ENCODE measurements around the gene SLC22A12. TPM values are rescaled to one million over a fixed set of nuclear protein-coding genes. Genes with fewer than 3 reads are reported as not detected.

Gene SLC22A12
- total and polyA plus RNA-seq, 2 donors (not counting 3 experiments of a cell fraction or from before 2014, with no cell fraction given): not detected

GRCh38 chr11:64632237-64632636 lies 41.2 kb downstream of the SLC22A12 start:
- Histone ChIP-seq H3K79me2 (ENCODE audit: control insufficient read depth, insufficient read depth, low read length) (no peaks in the 10 kb centered on the region), H3K9me3 (replicated peaks; ENCODE audit: control insufficient read depth, insufficient read depth, low read length) (no peaks in the 10 kb centered on the region), H3K4me1 (ENCODE audit: control insufficient read depth, extremely low read depth, insufficient read depth, low read length) (no peaks in the 10 kb centered on the region), H3K9me1 (replicated peaks; ENCODE audit: control insufficient read depth, extremely low read depth, insufficient read depth, low read length) (no peaks in the 10 kb centered on the region), H4K20me1 (replicated peaks; ENCODE audit: control insufficient read depth, extremely low read depth, insufficient read depth, low read length) (no peaks in the 10 kb centered on the region), H3K36me3 (ENCODE audit: control insufficient read depth in 2 of 2, extremely low read depth in 1 of 2, insufficient read depth in 2 of 2, low read length in 2 of 2) (no peaks in the 10 kb centered on the region), H3K27ac (ENCODE audit: insufficient read depth, low read depth, low read length) (no peak overlapping the region), H2AFZ (ENCODE audit: low read depth, low read length) (no peak overlapping the region), H3K9ac (replicated peaks; ENCODE audit: extremely low read depth, insufficient read depth, low read length) (no peak overlapping the region), H3K27me3 (ENCODE audit: control insufficient read depth in 2 of 2, insufficient read depth in 2 of 2, low read length in 2 of 2) (peaks cover 0 to 7% of the 10 kb centered on the region in 2 experiments), H3K4me2 (ENCODE audit: insufficient read depth, low read length) (no peak overlapping the region), H3K4me3 (replicated peaks in 1 of 3; ENCODE audit: insufficient read depth in 1 of 3, low read depth in 1 of 3, low read length in 3 of 3) (no peak overlapping the region)
- dilution Hi-C loops (cut with MboI; ENCODE audit: extremely low pct_ligation_motif_present, low sequenced_read_pairs): loop anchor here (25.0 kb wide), 1 partner anchor 120 kb away; no protein-coding TSS in a partner anchor
- TF ChIP-seq GATA2 (IDR thresholded peaks at IDR 0.05; ENCODE audit: insufficient read depth, insufficient read length, low read depth, low read length) (no peak), FOS (IDR thresholded peaks at IDR 0.05; ENCODE audit: borderline replicate concordance, insufficient read depth, low read length) (no peak), POLR2A (IDR thresholded peaks at IDR 0.05; ENCODE audit: low read depth, low read length) (no peak), CTCF (IDR thresholded peaks at IDR 0.05; ENCODE audit: extremely low read depth in 1 of 2, insufficient read depth in 1 of 2, low read depth in 1 of 2, low read length in 2 of 2) (no peak), EZH2 (IDR thresholded peaks at IDR 0.05; ENCODE audit: borderline replicate concordance, low read depth, low read length, severe bottlenecking) (no peak), POLR2AphosphoS5 (IDR thresholded peaks at IDR 0.05; ENCODE audit: insufficient read depth, low read depth, low read length) (no peak), MAX (IDR thresholded peaks at IDR 0.05; ENCODE audit: insufficient read depth, insufficient read length) (no peak), JUN (IDR thresholded peaks at IDR 0.05; ENCODE audit: borderline replicate concordance, insufficient read depth, insufficient read length, low read depth) (no peak), MYC (IDR thresholded peaks at IDR 0.05; ENCODE audit: low read depth, low read length) (no peak)
- no TSS peak for BruUV-seq (replicated peaks)
- ChIA-PET POLR2A (no interaction called here), CTCF (interaction anchor here (1.2 kb wide), 1 partner anchor 183 kb away, joined by 3 read pairs; no protein-coding TSS in a partner anchor)
- DNase-seq (ENCODE audit: low read depth, low spot score) (no peak), FAIRE-seq (no peak)
- intact Hi-C loops (cut with micrococcal nuclease): no loop called here
